GM12875 (cell line): Measurements from ENCODE around the gene CCDC85B.

ENCODE experiments used
- H3K4me3 ChIP-seq: one replicate; pipeline ENCODE4 v1.5.1; 2011; ENCODE audit warnings: low read depth, low read length, control low read depth
- CTCF ChIP-seq: IDR thresholded peaks from 2 replicates; pipeline ENCODE4 v1.5.1; 2011; ENCODE audit warnings: low read depth, mild to moderate bottlenecking, control low read depth, inconsistent platforms, low read length, moderate library complexity, borderline replicate concordance; ENCODE audit not compliant: insufficient read depth

CCDC85B gene

DNA sequence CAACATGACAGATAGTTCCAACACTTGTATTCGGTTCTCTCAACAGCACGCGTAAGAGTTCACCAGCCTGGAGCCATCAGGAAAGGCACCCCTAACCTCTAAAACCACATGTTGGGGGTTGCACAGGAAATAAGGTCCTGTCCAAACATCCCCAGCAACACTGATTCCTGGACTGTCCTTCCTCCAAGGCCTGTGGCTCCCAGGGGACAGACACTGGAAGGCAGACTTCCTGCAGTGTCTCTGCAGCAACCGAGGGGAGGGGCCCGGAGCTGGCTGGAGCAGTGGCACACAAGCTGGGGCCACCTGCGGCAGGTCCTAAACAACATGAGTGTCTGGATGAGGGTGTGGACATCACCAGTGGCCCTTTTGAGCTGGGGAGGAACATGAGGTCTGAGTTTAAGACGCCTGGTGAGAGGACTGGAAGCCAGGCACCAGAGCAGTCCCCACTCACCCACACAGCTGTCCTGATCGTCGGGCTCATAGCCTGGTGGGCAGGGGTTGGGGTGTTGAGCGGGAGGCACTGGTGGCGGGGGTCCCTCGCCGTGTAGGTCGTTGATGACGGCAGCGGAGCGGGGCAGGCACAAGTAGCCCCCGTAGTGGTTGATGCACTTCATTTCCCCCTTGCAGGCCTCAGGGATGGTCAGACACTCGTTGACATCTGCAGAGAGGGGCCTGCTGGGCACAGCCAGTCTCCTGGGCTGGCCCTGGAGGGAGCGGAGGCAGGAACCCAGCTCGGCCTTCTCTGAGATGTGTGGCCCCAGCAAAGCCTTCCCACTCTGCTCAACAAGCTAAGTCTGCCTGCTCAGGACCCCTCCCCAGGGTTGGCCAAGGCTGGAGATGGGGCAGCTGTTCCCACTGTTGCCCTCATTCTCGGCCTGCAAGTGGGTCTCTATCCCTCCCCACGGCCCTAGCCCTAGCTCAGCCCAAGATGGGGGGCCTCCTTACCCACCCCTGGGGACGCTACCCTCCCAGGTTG lies 19.5 kb upstream of the CCDC85B start:
- H3K4me3 ChIP-seq = no peak overlapping the region
- no peak for TF ChIP-seq CTCF

GRCh38 chr11:65871811-65872548 lies 18.5 kb upstream of the CCDC85B start:
- TF ChIP-seq CTCF = no peak
- no peak overlapping the region for H3K4me3 ChIP-seq

- TF ChIP-seq CTCF = no peak
Observed at GRCh38 chr11:65872586-65873317, 17.7 kb upstream of the CCDC85B start, which contains the start of gene EFEMP2. Gene EFEMP2, minus strand, starts transcription at chr11:65872800. Its CDS starts 446 bp downstream, at chr11:65872354.

DNA sequence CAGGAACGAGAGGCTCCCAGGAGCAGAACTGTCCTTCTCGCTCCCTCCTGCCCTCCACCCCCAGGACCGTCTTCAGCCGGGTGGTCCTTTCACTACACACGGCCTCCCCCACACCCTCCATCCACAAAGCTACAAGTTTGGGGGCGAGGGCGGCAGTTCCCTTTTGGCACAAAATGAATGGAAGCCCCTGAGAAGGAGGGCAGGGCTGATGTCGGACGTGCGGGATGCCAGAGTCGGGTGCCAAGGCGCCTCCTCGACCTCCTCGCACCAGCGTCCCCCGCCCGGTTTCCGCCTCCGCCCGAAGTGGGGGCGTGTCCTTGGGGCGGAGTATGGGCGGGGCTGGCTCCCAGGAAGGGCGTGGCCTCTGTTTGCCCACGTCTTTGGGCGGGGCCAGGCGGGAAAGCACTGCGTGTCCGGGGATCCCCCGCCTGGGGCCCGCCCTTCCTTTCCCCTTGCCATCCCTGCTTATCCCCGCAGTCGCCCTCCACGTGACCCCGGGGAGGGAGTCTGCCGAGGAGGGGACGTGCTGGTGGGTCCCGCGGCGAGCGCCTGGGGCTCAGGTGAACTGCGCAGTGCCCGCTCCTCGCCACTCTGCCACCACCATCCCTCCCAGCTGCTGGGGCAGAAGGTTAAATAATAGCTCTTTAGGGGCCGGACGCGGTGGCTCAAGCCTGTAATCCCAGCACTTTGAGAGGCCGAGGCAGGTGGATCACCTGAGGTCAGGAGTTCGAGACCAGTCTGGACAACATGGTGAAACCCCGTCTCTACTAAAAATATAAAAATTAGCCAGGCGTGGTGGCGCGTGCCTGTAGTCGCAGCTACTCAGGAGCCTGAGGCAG lies 16.9 kb upstream of the CCDC85B start:
- no peak for TF ChIP-seq CTCF
- H3K4me3 ChIP-seq = peak overlapping the region; percentile 58

More at GRCh38 chr11:65872586-65873317, 17.7 kb upstream of the CCDC85B start, which contains the start of gene EFEMP2:
- H3K4me3 ChIP-seq = peak within 1 kb of the TSS; percentile 58

DNA sequence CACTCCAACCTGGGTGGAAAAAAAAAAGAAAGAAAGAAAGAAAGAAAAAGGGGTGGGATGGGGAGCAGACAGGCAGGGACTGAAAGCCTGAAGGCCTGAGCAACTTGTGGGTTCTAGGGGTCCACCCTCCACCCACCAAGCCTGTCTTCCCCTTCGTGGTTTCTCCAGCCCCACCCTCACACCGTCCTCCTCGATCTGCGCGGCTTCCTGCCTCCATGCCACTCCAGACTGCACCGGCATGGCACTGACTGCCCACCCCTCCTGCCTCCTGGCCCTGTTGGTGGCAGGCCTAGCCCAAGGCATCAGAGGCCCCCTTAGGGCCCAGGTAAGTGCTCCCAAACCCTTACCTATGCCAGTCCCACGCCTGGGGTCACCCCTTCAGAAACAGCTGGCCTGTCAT lies 10.9 kb upstream of the CCDC85B start, which contains the start of gene CTSW:
Gene CTSW, plus strand, starts transcription at position 221 of the 400 bp plus-strand sequence. Its CDS starts 18 bp downstream, at position 239.
- no peak within 1 kb of the TSS for H3K4me3 ChIP-seq
- TF ChIP-seq CTCF = no peak

DNA sequence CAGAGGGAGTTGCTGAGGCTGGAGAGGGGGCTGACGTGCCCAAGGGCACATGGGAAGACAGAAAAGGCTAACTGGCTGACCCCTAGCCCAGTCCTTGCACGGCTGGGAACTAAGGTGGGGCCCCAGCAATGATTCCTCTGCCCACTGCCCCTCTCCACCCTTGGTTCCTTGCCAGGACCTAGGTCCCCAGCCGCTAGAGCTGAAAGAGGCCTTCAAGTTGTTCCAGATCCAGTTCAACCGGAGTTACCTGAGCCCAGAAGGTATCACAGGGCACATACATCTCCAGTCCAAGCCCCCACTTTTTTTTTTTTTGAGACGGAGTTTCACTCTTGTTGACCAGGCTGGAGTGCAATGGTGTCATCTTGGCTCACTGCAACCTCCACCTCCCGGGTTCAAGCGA lies 10.4 kb upstream of the CCDC85B start:
- H3K4me3 ChIP-seq = no peak overlapping the region
- TF ChIP-seq CTCF = no peak
